HL-60 (cell line): ENCODE measurements around the gene EXOC4.

Experiments
- CTCF ChIP-seq: IDR thresholded peaks from one replicate; pipeline ENCODE4 v1.5.1; 2011; ENCODE audit warnings: low read length, control low read depth, inconsistent platforms; ENCODE audit not compliant: insufficient read depth
- GABPA ChIP-seq: IDR thresholded peaks from 2 replicates; pipeline ENCODE4 v1.6.1; 2012; ENCODE audit warnings: low read depth
- POLR2AphosphoS5 ChIP-seq: IDR thresholded peaks from 2 replicates; pipeline ENCODE4 v1.6.1; 2012; ENCODE audit warnings: low read depth
- REST ChIP-seq: IDR thresholded peaks from 2 replicates; pipeline ENCODE4 v1.6.1; 2012; ENCODE audit warnings: low read depth; ENCODE audit not compliant: insufficient replicate concordance

GRCh38 chr7:133549633-133550032 lies 296.8 kb downstream of the EXOC4 start:
- TF ChIP-seq POLR2AphosphoS5 (no peak), CTCF (no peak), GABPA (no peak), REST (no peak)
